ENCODE measurements around the gene GPC1.

DNA sequence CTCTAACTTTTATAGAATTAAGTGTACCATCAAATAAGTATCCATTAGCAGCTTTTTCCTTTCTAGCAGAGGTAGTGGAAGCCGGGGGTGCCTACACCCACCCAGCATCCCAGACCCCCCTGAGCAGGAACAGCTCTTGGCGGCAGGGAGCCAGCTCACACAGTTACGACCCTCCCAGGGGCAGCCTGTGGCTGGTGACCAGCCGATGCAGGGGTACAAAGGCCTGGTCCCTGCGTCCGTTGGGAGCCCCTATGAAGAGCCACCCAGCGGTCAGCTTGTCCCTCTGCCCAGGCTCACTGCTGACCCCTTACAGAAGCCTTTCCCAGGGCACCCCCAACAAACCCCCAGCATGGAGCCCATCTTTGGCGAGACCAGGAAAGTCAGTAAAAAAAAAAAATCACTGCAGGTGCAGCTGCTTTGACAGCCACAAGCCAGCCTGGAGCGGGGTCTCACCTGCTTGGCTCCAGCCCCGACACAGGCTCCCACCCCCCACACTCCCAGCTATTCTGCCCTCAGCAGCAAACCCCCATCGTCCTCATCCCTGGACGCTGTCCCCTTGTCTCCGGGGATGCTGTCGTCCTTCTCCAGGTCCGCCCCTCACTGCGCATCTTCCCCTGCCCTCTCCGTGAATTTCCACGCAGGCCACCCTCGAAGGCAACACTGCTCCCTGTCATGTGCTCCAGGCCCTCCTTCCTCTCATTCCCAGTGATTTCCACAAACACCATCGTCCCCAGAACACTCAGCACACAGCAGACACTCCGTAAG lies 43.1 kb downstream of the GPC1 start:
- TF ChIP-seq POLR2AphosphoS5 (IDR thresholded peaks at IDR 0.05; ENCODE audit: low read depth, low read length) = no peak
- no peak for TF ChIP-seq TAF1 (IDR thresholded peaks at IDR 0.05; ENCODE audit: borderline replicate concordance, insufficient read depth, low read length)
- TF ChIP-seq, protein P1, sequence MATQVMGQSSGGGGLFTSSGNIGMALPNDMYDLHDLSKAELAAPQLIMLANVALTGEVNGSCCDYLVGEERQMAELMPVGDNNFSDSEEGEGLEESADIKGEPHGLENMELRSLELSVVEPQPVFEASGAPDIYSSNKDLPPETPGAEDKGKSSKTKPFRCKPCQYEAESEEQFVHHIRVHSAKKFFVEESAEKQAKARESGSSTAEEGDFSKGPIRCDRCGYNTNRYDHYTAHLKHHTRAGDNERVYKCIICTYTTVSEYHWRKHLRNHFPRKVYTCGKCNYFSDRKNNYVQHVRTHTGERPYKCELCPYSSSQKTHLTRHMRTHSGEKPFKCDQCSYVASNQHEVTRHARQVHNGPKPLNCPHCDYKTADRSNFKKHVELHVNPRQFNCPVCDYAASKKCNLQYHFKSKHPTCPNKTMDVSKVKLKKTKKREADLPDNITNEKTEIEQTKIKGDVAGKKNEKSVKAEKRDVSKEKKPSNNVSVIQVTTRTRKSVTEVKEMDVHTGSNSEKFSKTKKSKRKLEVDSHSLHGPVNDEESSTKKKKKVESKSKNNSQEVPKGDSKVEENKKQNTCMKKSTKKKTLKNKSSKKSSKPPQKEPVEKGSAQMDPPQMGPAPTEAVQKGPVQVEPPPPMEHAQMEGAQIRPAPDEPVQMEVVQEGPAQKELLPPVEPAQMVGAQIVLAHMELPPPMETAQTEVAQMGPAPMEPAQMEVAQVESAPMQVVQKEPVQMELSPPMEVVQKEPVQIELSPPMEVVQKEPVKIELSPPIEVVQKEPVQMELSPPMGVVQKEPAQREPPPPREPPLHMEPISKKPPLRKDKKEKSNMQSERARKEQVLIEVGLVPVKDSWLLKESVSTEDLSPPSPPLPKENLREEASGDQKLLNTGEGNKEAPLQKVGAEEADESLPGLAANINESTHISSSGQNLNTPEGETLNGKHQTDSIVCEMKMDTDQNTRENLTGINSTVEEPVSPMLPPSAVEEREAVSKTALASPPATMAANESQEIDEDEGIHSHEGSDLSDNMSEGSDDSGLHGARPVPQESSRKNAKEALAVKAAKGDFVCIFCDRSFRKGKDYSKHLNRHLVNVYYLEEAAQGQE (IDR thresholded peaks at IDR 0.05; ENCODE audit: insufficient read depth in 1 of 2, low read depth in 2 of 2, low read length in 2 of 2) = no peak

Measured in PFSK-1 (cell line).